GM12878 (cell line): Measurements from ENCODE around the gene CSNK1G2. TPM values are rescaled to one million over a fixed set of nuclear protein-coding genes. Genes with fewer than 3 reads are reported as not detected.

Source experiments
- ATAC-seq: fragments of 200-7000 bp; cut with Tn5 transposase; 3 replicates; pipeline ENCODE4 v1.9.1; 2020; ENCODE audit warnings: mild to moderate bottlenecking, moderate library complexity
- BruUV-seq: library from RNA; stranded (reverse); fragments of 400-500 nt; replicated peaks from 2 replicates; lab custom pipeline; 2021; lab: Mats Ljungman, UMichigan
- CTCF ChIA-PET: fragments of 300-600 bp; sonication (Branson Sonifier 250); formaldehyde crosslinking; extraction: SDS; loops from one replicate; lab custom pipeline; 2021; ENCODE audit warnings: inconsistent platforms; lab: Yijun Ruan, JAX
- POLR2A ChIA-PET: fragments of 350-600 bp; formaldehyde crosslinking; extraction: SDS; loops from one replicate; lab custom pipeline; 2021; ENCODE audit warnings: inconsistent platforms; lab: Charles Lee
- RAD21 ChIA-PET: fragments of 300-600 bp; sonication (Branson Sonifier 250); formaldehyde crosslinking; loops from one replicate; lab custom pipeline; 2023; ENCODE audit warnings: antibody characterized with exemption; ENCODE audit not compliant: unreplicated experiment; lab: Charles Lee
- SMC1A ChIA-PET: fragments of 300-600 bp; sonication (Branson Sonifier 250); formaldehyde crosslinking; loops from one replicate; lab custom pipeline; 2023; ENCODE audit not compliant: unreplicated experiment, uncharacterized antibody; lab: Charles Lee
- DNase-seq: peaks from one replicate; pipeline ENCODE4 v3.0.0-alpha.2; 2011; ENCODE audit warnings: low read depth, low spot score
- FAIRE-seq: peaks from 3 replicates; lab custom pipeline; 2011; peaks lifted over from hg19 to GRCh38; lab: Jason Lieb, UNC
- H2AFZ ChIP-seq: 2 replicates; pipeline ENCODE4 v1.6.0; 2011; ENCODE audit warnings: low read depth, low read length, control low read depth; ENCODE audit not compliant: control insufficient read depth
- H3K27ac ChIP-seq: 2 replicates; pipeline ENCODE4 v1.5.1; 2011; ENCODE audit warnings: control low read depth; ENCODE audit not compliant: control insufficient read depth, insufficient read depth
- H3K27me3 ChIP-seq, 2 experiments: replicated peaks in 1 of 2; 2 replicates each; pipeline versions ENCODE4 v1.6.0 to v1.6.1; 2011; ENCODE audit warnings: low read length in 1 of 2; ENCODE audit not compliant: control insufficient read depth in 2 of 2, insufficient read depth in 2 of 2
- H3K36me3 ChIP-seq, 2 experiments: 2 replicates each; pipeline ENCODE4 v1.5.1; 2011; ENCODE audit warnings: low read length in 1 of 2; ENCODE audit not compliant: control insufficient read depth in 2 of 2, insufficient read depth in 2 of 2
- H3K4me1 ChIP-seq: 2 replicates; pipeline ENCODE4 v1.6.1; 2011; ENCODE audit warnings: mild to moderate bottlenecking, low read length, moderate library complexity, mixed read lengths; ENCODE audit not compliant: control insufficient read depth, insufficient read depth
- H3K4me2 ChIP-seq: 2 replicates; pipeline ENCODE4 v1.6.0; 2011; ENCODE audit warnings: control low read depth; ENCODE audit not compliant: control insufficient read depth, insufficient read depth
- H3K4me3 ChIP-seq: fragments of 200-600 bp; sonication (generic); 2 replicates; pipeline ENCODE4 v1.5.1; 2016
- H3K79me2 ChIP-seq: 2 replicates; pipeline ENCODE4 v1.6.0; 2011; ENCODE audit warnings: low read length; ENCODE audit not compliant: control insufficient read depth, insufficient read depth
- H3K9ac ChIP-seq: 2 replicates; pipeline ENCODE4 v1.8.0; 2011; ENCODE audit warnings: low read length, control low read depth, mixed read lengths; ENCODE audit not compliant: control insufficient read depth, insufficient read depth
- H3K9me3 ChIP-seq: replicated peaks from 3 replicates; pipeline ENCODE4 v1.5.1; 2011; ENCODE audit warnings: mild to moderate bottlenecking, low read length; ENCODE audit not compliant: control insufficient read depth, insufficient read depth
- H4K20me1 ChIP-seq: 2 replicates; pipeline ENCODE4 v1.6.0; 2011; ENCODE audit not compliant: control insufficient read depth, insufficient read depth
- POLR2A ChIP-seq: IDR thresholded peaks from 2 replicates; pipeline ENCODE4 v1.6.1; 2011; ENCODE audit warnings: low read depth, mild to moderate bottlenecking, low read length
- SIN3A ChIP-seq: IDR thresholded peaks from 2 replicates; pipeline ENCODE4 v1.6.1; 2012; ENCODE audit warnings: low read depth, low read length, improper control_type of control experiment
- WGBS: methylation state at CpG from one replicate; pipeline ENCODE4 v1.1.6; 2016; ENCODE audit warnings: low lambda C conversion rate; ENCODE audit not compliant: insufficient replicate concordance, insufficient coverage; ENCODE audit errors: missing lambda C conversion rate; 5-methylcytosine and 5-hydroxymethylcytosine counted together
- in situ Hi-C: fragments of 300-500 bp; cut with MboI; formaldehyde crosslinking; loops from 9 replicates; pipeline ENCODE4 v1.14.3; 2018; ENCODE audit warnings: mixed read lengths
- intact Hi-C: fragments of 100-400 bp; cut with micrococcal nuclease; formaldehyde crosslinking; loops from one replicate; pipeline ENCODE4 v1.14.2; 2022; ENCODE audit not compliant: unreplicated experiment
- polyA plus RNA-seq, 11 experiments: library from polyadenylated mRNA; depleted of rRNA in 4 of 11; unstranded in 6 of 11; stranded (reverse) in 5 of 11; fragments of >200 nt; fragmentation: Nextera tagmentation in 4 of 11; fragmentation: Illumina TruSeq in 1 of 11; extraction: Ambion mirVana in 4 of 11; extraction: Trizol in 1 of 11; gene quantifications; 1 replicate in 1 of 11; 2 replicates in 10 of 11; pipeline versions ENCODE4 v1.2.1 to v1.2.3, GENCODE V29; 2011 to 2016; ENCODE audit warnings: inconsistent platforms in 2 of 11, missing spikeins in 2 of 11, low read depth in 1 of 11
- total RNA-seq, 4 experiments: library from RNA; depleted of rRNA in 3 of 4; stranded (reverse); fragments of >200 nt in 3 of 4; fragmentation: Illumina TruSeq in 1 of 4; extraction: Trizol in 1 of 4; gene quantifications; 2 replicates each; pipeline versions ENCODE4 v1.2.1 to v1.2.3, GENCODE V29; 2013 to 2021
- TF ChIP-seq, protein P1 (sequence below): fragments of 450-650 bp; IDR thresholded peaks from 2 replicates; pipeline ENCODE4 v1.6.1; 2016; ENCODE audit warnings: mild to moderate bottlenecking, moderate library complexity, borderline replicate concordance
- TF ChIP-seq, protein P2 (sequence below): IDR thresholded peaks from 2 replicates; pipeline ENCODE4 v1.6.1; 2012; ENCODE audit warnings: mild to moderate bottlenecking, low read depth, low read length

Gene CSNK1G2
- total and polyA plus RNA-seq, 10 of the 15 experiments (the other 5 are each of a cell fraction or from before 2014, with no cell fraction given): 0.64 to 109 (median 25.0) TPM

DNA sequence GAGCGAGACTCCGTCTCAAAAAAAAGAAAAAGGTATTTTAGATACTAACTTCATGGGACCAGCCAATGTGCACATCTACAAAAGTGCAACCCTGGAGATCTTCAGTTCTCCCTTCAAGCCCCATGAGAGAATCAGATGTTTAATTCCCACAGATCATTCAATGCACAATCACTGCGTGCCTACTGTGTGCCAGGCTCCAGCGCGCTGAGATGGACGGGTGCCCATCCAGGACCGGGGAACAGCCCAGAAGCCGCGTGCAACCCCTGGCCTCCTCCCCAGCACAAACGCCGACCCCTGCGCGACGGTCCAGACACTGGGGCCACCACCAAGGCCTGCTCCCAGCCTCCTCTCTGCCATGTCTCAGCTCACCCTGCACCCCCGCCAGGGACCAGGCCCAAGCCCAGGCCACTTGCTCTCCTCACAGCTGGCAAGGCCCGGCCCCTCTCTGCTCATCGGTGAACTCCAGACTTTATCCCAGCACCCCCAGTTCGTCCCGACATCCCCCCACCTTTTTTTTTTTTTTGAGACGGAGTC, 69.2 kb downstream of the CSNK1G2 start (continued):
- TF ChIP-seq, protein P1, sequence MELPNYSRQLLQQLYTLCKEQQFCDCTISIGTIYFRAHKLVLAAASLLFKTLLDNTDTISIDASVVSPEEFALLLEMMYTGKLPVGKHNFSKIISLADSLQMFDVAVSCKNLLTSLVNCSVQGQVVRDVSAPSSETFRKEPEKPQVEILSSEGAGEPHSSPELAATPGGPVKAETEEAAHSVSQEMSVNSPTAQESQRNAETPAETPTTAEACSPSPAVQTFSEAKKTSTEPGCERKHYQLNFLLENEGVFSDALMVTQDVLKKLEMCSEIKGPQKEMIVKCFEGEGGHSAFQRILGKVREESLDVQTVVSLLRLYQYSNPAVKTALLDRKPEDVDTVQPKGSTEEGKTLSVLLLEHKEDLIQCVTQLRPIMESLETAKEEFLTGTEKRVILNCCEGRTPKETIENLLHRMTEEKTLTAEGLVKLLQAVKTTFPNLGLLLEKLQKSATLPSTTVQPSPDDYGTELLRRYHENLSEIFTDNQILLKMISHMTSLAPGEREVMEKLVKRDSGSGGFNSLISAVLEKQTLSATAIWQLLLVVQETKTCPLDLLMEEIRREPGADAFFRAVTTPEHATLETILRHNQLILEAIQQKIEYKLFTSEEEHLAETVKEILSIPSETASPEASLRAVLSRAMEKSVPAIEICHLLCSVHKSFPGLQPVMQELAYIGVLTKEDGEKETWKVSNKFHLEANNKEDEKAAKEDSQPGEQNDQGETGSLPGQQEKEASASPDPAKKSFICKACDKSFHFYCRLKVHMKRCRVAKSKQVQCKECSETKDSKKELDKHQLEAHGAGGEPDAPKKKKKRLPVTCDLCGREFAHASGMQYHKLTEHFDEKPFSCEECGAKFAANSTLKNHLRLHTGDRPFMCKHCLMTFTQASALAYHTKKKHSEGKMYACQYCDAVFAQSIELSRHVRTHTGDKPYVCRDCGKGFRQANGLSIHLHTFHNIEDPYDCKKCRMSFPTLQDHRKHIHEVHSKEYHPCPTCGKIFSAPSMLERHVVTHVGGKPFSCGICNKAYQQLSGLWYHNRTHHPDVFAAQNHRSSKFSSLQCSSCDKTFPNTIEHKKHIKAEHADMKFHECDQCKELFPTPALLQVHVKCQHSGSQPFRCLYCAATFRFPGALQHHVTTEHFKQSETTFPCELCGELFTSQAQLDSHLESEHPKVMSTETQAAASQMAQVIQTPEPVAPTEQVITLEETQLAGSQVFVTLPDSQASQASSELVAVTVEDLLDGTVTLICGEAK: no peak
- TF ChIP-seq, protein P2, sequence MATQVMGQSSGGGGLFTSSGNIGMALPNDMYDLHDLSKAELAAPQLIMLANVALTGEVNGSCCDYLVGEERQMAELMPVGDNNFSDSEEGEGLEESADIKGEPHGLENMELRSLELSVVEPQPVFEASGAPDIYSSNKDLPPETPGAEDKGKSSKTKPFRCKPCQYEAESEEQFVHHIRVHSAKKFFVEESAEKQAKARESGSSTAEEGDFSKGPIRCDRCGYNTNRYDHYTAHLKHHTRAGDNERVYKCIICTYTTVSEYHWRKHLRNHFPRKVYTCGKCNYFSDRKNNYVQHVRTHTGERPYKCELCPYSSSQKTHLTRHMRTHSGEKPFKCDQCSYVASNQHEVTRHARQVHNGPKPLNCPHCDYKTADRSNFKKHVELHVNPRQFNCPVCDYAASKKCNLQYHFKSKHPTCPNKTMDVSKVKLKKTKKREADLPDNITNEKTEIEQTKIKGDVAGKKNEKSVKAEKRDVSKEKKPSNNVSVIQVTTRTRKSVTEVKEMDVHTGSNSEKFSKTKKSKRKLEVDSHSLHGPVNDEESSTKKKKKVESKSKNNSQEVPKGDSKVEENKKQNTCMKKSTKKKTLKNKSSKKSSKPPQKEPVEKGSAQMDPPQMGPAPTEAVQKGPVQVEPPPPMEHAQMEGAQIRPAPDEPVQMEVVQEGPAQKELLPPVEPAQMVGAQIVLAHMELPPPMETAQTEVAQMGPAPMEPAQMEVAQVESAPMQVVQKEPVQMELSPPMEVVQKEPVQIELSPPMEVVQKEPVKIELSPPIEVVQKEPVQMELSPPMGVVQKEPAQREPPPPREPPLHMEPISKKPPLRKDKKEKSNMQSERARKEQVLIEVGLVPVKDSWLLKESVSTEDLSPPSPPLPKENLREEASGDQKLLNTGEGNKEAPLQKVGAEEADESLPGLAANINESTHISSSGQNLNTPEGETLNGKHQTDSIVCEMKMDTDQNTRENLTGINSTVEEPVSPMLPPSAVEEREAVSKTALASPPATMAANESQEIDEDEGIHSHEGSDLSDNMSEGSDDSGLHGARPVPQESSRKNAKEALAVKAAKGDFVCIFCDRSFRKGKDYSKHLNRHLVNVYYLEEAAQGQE: no peak

DNA sequence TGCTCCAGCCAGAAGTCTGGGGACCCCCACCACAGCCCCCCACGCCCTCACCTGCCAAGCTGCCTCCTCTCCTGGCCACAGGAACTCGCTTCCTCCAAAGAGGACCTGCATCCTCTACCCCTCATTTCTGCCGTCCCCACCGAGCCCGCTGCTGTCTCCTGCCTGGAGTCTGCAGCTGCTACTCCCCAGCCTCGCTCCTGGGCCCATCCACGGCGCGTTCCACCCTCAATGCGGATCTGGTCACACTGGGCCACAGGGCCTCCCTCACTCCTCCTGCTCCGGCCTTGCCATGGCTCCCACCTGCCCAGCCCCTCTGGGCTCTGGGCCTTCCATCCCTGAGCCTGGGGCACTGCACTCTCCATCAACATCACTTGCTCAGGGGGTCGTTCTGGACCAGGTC, 70.2 kb downstream of the CSNK1G2 start:
- BruUV-seq: no TSS peak
- ATAC-seq (no peak), DNase-seq (no peak), FAIRE-seq (no peak)
- ChIA-PET CTCF (no interaction called here), POLR2A (no interaction called here), SMC1A (no interaction called here), RAD21 (no interaction called here)
- no peak overlapping the region for H3K4me3 ChIP-seq
- H3K4me1 ChIP-seq: peaks cover under 1% of the 10 kb centered on the region
- no peak for TF ChIP-seq SIN3A
- TF ChIP-seq POLR2A: peak; percentile 46; the same call in 1 of the 2 replicates
- peaks cover 13% of the 10 kb centered on the region for H3K79me2 ChIP-seq
- no peak overlapping the region for H3K9ac ChIP-seq
- H3K9me3 ChIP-seq: no peaks in the 10 kb centered on the region
- intact Hi-C loops: no loop called here
- H4K20me1 ChIP-seq: no peaks in the 10 kb centered on the region
- no peak overlapping the region for H2AFZ ChIP-seq
- no peak overlapping the region for H3K4me2 ChIP-seq
- no peaks in the 10 kb centered on the region for H3K36me3 ChIP-seq
- no peak overlapping the region for H3K27ac ChIP-seq
- no peaks in the 10 kb centered on the region for H3K27me3 ChIP-seq
- 93% methylated on average over 11 of the region's 12 CpGs for WGBS
- in situ Hi-C loops: no loop called here
